ENCODE measurements around the gene CST2.

- TF ChIP-seq, protein P1, sequence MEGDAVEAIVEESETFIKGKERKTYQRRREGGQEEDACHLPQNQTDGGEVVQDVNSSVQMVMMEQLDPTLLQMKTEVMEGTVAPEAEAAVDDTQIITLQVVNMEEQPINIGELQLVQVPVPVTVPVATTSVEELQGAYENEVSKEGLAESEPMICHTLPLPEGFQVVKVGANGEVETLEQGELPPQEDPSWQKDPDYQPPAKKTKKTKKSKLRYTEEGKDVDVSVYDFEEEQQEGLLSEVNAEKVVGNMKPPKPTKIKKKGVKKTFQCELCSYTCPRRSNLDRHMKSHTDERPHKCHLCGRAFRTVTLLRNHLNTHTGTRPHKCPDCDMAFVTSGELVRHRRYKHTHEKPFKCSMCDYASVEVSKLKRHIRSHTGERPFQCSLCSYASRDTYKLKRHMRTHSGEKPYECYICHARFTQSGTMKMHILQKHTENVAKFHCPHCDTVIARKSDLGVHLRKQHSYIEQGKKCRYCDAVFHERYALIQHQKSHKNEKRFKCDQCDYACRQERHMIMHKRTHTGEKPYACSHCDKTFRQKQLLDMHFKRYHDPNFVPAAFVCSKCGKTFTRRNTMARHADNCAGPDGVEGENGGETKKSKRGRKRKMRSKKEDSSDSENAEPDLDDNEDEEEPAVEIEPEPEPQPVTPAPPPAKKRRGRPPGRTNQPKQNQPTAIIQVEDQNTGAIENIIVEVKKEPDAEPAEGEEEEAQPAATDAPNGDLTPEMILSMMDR (IDR thresholded peaks at IDR 0.05 in 8 of 11, conservative IDR thresholded peaks at IDR 0.05 in 3 of 11), result no peak
- TF ChIP-seq POLR2A (IDR thresholded peaks at IDR 0.05), result no peak
These were observed 2.8 kb downstream of the CST2 start for GRCh38 chr20:23823621-23824324.
